HG03565 (cell line): Measurements from ENCODE around the gene RTTN.
"Not testable (repeated sequence)": the region's sequence is repeated elsewhere in the genome, so short reads cannot be mapped to it uniquely, and the experiment has no call there.

ENCODE experiments used
- ATAC-seq: cut with Tn5 transposase; IDR thresholded peaks from one replicate; pipeline ENCODE4 v1.9.1; 2021; ENCODE audit warnings: mild to moderate bottlenecking, moderate library complexity; ENCODE audit not compliant: unreplicated experiment

RTTN gene, protein sequence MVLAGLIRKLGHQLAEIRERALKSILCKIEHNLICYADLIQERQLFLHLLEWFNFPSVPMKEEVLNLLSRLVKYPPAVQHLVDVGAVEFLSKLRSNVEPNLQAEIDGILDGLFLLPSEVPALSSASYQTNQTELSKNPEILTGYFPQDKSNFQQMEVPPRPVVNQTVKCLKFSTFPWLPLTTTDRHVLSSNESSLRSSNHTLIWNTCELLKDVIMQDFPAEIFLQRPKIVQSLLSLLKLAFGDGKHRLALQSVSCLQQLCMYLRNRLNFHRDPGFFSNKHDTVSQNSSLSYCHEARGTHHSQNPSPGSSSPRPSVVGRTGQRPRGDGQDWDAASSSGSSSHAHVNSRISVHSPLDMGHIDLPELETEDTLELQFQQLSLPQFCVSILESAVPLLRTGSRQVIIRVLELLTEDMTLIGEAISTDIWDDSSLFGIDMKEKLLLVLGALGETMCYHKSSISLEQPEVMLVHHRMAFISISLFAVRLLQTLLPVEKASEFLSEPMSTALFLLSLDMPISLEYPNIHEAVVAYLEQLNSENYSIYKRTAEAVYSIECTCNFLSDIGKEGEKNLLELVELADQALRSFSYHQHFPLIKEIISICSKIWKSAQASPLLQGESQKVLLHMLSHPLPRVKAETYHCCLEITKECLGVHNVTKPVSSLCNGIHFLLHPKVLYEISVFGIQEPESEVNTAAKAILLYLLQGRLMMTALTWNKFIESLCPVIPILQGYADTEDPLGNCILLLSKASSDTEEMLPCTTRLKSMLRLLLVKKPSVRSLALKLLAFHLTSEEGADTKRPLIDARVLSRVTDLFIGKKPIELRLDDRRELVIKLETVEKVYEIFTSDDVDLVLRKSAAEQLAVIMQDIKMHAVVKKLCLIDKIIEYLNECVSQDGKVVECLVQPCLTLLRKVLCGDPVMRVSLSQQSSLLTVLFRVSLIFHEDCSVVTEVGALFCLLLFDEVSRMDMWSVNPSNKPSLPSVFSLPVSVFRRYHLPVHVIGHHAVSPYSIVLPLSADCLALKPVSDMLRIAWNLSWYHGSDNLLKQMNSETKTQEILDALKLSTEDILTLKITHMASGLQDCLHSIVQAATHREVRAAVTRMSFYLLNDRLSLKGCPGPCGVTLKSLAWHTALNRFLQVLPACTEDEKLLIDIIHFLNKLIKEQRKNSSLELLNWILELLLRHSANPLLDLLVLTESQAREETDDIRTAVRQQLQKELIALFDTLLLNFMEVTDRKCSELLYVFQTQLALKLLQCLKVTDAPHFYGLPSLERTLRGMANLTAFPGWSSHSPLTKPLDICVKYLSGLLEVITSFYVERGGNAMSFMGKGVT (N-terminal part only)

DNA sequence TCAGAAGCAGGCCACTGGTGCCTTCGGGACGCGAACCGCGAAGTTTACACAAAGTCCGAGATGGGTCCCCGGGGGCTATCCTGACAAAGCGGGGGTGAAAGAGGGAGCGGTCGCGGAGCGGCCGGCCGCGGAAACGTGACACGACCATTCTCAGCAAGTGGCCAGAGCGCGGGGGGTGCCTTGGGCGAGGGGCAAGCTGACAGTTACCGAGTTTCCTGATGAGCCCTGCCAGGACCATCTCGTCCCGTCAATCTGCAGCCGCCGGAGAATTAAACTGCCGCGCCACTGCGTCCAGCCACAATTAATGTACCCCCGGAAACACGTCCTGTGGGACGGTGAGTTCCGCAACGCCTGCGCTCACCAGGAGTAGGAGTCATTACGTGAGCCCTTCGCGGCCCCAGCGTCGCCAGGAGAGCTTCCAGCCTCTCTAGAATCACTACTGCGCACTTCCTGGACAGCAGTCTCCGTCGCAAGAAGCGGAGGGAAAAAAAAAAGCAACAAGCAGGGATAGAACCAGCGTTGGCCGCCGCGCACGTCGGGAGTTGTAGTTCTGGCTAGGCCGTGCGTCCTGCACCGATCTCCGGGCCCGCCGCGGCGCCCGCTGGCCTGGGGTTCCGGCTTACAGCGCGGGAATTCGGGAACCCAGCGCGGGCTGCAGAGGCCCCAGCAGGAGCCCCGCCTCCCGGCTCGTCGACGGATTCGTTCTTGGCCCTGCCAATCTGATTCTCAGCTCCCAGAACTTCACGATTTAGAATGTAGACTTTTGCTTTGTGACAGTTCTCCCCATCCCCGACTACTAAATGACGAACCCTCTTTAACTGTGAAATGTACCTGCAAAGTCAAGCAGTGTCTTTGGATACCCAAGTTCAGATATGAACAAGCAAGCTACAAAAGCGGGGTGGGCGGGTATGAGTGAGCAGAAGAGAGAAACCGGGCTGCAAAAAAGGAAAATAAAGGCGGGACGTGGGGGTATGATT is at the start of gene RTTN:
TSS of gene RTTN (minus strand) at position 267 of the 977 bp plus-strand sequence. CDS start at position 238, 29 bp downstream.
- peak; percentile 92 for ATAC-seq

DNA sequence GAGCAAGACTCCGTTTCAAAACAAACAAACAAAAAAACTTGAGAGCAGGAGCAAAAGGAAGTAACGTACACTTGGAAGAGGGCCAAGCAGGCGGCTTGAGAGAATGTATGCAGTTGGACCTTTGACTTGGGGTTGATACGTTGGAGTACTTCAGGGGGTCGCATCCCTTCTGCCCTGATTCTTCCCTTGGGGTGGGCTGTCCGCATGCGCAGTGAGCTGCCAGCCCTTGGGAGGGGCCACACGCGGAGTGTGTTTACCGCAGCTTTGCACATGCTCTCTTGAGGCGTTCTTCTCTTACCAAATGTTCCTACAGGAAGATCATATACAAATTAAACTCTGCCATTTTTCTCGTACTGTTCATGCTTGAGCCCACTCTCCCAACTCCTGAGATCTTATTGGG is 45.3 kb upstream of the RTTN start:
- no peak for ATAC-seq

DNA sequence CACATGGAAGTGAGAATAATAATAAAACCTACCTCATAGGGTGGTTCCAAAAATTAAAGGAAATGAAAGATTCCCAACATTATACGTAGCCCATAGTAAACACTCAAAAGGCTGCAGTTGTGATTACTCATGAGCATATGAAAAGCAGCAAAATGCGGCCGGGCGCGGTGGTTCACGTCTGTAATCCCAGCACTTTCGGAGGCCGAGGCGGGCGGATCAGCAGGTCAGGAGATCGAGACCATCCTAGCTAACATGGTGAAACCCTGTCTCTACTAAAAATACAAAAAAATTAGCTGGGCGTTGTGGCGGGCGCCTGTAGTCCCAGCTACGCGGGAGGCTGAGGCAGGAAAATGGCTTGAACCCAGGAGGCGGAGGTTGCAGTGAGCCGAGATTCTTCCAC is 44.4 kb upstream of the RTTN start:
- not testable (repeated sequence) for ATAC-seq

DNA sequence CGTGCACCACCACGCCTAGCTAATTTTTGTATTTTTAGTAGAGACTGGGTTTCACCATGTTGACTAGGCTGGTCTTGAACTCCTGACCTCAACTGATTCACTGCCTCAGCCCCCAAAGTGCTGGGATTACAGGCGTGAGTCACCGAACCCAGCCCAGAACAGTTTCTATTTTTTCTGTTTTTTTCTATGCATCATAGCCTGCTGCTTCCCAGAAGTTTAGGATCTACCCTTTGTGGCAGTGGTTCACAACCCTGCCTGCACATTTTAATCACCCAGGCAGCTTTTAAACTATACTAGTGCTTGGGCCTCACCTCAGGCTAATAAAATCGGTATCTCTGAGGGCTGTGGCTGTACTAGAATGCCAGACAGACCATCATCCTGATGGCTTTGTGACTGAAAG is 43.6 kb upstream of the RTTN start:
- ATAC-seq, result no peak

DNA sequence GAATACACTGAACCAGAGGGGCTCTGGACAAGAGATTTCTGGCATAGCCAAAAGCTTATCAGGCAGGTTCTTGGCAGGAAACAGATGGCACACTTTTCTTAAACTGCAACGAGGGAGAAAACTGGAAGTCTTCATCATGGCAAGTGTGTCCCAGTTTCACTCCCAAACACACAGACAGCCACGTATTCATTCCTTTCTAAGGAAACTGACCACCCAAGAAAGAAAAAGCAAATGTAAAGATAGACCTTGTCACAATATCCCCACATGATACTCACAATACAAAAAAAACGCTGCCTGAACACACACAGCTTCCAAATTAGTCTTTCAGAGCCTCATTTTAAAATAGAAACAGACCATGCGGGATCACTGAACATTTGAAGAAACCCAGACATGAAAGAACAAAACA is 40.6 kb upstream of the RTTN start:
- ATAC-seq, result no peak

DNA sequence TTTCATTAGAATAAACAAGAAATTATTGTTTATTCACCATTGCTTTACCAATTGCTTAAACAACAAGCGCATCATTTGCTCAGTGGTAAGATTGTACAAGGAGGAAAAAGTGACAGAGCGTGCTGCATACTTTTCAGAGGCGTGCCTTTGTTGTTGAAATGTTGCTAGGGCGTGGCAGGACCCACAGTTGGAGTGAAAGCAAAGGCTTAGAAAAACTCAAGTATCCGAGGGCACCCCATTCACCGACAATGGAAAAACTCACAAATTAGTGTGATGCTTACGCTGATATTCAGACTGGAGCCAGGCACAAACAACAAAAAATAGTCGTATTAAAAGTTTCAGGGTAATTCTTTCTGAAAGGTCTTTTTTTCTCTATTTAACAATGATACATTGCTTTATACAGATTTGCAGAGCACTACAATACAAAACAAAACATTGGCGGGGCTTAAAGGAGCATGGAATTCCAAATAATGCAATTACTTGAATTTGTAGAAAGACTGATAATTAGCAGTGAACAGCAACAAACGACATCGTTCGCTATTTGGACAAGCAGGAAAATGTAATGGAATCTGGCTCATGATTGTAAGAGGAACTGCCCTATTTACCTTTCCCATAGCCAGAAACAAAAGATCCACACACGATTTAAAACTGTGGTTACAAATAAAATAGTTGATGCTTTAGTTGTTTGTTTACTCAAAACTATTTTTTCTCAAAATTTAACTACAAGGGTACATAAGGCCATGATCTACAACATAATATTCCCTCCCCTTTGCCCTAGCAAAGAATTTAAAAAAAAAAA is 37.8 kb upstream of the RTTN start:
- no peak for ATAC-seq

DNA sequence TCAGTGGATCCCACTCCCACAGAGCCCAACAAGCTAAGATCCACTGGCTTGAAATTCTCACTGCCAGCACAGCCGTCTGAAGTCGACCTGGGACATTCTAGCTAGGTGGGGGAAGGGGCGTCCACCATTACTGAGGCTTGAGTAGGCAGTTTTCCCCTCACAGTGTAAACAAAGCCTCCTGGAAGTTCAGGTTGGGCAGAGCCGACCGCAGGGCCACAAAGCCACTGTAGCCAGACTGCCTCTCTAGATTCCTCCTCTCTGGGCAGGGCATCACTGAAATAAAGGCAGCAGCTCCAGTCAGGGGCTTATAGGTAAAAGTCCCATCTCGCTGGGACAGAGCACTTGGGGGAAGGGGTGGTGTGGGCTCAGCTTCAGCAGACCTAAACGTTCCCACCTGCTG is 31.4 kb upstream of the RTTN start:
- not testable (repeated sequence) for ATAC-seq

DNA sequence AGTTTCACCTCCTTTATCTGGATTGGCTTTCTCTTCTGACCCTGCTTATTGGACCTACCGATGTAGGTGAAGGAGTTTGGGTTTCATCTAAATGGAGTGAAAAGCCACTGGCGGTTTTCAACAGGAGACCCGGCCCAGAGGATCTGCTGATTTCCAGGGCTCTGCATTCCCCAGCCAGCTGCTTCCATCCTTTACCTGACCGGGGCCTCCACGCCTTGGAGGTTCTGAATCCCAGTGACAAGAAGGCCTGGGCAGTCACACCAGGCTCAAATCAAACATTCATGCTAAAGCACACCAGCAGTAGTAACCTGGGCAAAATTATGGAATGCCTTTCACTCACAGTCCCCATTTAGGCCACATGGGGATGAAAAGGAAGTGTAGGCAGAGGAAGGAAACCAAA is 30.0 kb upstream of the RTTN start:
- ATAC-seq, result no peak

DNA sequence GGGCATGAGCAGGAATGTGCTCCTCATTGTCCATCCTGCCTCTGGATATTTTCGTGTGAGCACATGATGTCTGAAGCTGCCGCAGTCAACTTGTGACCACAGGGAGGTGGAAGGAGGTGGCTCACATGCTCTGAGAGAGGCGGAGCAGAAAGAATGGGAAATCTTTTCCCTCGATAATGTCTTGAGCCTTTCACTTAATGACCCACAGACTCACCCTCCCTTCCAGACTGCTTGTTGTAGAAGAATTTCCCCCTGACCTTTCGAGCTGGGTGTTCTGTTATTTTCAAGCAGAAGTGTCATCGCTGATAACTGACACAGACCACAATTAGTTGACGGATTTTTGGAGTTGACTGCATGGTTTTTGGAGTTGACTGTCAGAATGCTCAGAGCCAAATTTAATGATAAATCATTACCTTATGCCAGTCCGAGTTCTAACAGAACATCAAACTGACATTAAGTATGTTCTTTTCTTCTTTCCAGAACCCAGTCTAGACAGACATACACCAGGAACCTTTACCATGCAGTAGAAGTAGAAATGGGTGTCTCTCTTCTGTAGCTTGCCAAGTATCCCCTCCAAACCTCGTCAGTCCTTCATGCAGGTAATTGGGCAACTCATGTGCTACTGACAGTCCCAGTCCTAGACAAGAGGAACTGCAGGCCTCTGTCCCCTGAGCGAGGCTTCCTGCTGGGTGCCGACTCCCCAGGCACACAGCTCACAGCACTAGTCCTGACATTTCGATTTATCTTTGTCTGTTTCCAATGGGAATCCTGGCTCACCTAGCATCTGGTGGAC is 29.4 kb upstream of the RTTN start:
- ATAC-seq, result no peak

DNA sequence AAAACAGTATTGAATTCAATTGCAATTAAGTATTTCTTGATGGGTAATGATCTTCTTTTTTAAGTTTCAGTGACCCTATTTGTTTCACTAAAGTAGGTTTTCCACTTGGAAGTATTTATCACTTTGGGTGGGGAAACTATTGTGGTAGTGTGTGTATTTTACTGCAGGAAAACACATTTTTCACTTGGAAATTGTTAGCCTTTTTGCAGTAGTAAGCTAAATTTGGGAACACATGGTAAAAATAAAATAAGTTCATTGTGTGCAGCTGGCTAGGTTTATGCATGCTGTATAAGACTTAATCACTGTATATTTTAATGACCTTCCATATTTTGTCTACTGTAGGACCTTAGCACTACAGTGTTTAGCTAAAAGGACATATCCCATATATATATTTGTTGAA is 28.5 kb upstream of the RTTN start:
- ATAC-seq, result no peak

DNA sequence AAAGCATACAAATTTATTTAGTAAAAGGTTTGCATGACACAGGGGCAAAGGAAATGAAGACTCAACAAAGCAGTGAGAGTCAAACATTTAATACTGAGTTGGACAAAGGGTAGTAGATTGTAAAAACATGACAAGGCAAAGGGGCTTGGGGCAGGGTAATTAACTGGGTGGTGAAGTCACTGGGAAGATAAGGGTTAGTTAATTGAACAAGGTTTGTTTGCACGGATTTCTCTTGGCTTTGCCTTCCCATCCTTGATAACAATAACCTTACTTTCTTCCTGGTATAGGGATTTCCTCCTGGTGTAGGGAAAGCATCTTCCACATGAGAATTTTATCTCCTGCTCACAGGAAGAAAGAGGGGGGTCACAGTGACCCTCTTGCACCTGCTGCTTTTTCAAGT is 26.8 kb upstream of the RTTN start:
- ATAC-seq, result no peak

DNA sequence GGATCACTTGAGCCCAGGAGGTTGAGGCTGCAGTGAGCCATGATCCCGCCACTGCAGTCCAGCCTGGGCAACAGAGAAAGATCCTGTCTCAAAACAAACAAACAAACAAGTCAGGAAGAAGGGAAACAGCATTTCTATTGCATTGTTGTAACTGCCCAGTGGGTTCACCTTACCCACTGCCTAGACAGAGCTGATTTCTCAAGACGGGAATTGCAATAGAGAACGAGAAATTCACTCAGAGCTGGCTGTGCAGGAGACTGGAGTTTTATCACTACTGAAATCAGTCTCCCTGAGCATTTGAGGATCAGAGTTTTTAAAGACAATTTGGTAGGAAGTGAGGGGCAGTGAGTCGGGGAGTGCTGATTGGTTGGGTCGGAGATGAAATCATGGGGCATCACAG is 24.2 kb upstream of the RTTN start:
- no peak for ATAC-seq

DNA sequence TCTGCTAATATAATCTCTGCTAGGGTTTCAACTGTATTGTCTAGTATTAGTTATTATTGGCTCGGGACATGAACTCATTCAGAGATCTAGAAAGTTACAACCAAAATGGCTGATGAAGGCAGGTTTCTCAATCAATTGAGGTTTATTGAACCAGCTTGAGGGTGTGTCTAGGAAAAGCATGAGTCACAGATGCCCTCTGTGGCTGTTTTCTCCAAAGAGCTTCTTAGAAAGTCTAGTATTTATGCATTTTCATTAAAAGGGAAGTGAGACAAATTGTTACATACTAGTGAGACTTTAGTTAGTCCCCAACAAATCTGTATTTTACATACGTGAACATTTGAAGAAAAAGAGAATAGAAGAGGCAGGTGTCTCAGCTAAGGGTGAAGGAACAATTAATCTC is 23.0 kb upstream of the RTTN start:
- ATAC-seq, result no peak

DNA sequence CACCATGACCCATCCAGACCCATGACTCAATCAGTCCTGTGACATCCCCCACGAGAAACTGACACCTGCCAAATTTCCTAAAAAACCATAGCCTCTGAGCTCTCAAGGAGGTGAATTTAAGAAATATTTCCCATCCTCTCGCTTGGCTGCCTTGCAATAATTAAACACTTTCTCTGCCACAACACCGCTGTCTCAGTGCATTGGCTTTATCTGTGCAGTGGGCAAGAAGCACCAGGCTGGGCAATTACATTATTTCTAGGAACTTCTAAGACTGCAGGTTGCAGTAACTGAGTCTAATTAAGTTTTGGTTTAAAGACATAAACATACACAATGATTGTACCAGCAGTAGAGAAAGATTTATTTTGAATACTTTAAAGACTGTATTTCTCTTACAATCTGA is 22.0 kb upstream of the RTTN start:
- ATAC-seq, result no peak

DNA sequence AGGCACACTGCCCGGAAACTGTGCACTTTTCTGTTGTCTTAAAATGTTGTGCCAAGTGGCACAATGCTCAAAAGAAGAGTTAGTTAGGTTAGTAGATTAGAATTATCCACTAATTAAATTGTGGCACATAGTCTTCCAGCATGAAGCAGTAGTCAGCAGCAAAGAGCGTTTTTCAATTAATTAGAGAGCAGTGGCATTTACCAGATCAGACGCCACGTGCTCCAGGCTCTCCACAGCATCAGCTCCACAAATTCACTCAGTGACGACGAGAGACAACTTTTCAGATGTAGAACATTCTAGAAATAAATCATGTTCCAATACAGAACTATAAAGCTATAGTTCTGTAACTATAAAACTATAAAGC is 16.4 kb upstream of the RTTN start:
- ATAC-seq, result no peak

DNA sequence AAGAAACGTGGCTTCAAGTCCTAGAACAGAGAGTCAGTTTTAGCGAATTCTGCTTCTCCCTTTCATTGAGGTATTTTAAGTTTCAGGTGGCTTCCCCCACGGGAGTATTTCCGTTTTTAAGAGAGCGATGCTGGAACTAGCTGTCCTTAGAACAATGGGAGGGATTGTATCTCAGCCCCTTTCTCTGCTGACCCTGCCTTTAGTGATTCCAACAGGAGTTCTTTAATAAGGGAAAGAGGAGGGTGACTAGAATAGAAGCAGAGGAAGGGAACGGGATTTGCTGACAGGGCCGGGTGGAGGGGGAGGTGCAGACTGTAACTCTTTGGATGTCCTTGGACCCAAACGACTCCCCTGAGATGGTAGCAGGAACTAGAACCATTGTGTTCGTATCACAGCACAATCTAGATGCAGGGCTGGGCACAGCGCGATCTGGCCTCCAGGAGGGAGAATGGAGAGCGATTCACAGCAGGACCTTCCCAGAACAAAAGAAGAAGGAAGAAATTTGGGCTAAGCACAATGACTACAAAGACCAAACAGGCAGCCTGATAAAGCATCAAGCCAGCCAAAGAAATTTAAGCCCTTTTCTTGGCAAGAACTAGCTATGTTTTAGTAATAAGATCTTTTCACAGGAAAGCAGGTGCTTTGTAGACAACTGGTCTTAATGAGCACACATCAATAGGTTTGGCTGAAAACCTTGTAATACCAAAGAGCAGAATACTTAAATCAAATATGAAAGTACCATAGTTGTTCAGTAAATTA is 15.8 kb upstream of the RTTN start:
- no peak for ATAC-seq

DNA sequence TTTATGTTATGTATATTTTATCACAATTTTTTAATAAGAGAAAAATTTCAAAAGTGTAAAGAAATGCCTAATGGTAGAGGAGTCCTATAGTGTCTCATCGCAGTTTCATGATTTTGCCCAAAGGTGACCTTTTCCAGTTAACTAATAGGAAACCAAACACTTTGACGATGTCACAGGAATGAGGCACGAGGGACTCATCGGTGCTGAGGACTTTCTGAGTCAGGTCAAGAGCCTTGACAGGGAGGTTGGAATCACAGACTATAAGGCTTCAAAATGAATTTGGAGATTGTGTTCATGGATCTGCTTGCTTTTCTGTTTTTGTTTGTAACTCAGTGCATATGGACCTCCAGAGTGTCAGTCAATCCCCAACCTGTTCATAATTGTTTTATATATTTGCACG is 15.1 kb upstream of the RTTN start:
- ATAC-seq, result no peak

DNA sequence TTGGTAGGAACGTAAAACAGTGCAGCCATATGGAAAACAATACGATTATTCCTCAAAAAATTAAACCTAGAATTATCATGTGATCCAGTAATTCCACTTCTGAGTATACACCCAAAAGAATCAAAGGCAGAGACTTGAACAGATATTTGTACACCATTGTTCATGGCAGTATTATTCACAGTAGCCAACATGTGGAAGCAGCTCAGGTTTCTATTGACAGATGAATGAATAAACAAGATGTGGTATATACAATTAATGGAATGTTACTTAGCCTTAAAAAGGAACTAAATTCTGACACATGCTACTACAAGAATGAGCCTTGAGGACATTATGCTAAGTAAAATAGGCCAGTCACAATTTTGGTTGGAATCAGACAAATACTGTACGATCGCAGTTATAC is 14.2 kb upstream of the RTTN start:
- ATAC-seq, result no peak
